ENCODE measurements around the gene TBC1D14.

TBC1D14 gene

DNA sequence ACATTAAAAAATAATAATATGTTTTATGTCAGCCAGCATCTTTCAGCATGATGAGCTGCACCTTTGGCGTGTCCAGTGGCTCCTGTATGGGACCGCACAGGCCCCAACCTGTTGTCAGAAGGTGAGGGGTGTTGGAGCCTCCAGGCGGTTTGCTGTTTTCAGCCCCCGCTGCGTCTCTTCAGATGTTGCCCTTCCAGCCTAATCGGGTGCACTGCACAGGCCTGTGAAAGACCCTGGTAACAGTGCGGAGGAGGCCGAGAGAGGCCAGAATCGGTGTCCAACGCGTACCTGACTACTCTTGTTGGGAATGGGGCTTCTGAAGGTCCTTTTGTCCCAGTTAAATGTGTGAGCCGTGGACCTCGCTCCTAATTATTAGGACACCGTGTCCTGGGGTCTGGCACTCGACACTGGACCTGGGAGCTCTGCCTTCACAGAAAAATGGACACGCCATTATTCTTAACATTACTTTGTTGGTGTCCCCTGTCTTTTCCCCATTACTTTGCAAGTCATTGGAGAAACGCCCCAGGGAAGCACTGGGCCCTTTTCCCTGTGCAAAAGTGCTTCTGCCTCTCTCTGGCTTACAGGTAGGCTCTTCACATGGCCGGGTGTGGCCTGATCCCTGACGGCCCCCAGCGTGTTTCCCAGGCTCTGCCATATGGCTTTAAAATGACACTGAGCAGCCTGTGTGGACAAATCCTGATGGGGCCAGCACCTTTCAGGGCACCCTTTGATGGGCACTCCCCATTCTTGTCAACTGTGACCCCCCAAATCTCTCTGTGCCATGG, 51.2 kb downstream of the TBC1D14 start:
- H3K4me3 ChIP-seq = no peak overlapping the region
- no peak for DNase-seq (ENCODE audit: low spot score)
- TF ChIP-seq, protein P1, sequence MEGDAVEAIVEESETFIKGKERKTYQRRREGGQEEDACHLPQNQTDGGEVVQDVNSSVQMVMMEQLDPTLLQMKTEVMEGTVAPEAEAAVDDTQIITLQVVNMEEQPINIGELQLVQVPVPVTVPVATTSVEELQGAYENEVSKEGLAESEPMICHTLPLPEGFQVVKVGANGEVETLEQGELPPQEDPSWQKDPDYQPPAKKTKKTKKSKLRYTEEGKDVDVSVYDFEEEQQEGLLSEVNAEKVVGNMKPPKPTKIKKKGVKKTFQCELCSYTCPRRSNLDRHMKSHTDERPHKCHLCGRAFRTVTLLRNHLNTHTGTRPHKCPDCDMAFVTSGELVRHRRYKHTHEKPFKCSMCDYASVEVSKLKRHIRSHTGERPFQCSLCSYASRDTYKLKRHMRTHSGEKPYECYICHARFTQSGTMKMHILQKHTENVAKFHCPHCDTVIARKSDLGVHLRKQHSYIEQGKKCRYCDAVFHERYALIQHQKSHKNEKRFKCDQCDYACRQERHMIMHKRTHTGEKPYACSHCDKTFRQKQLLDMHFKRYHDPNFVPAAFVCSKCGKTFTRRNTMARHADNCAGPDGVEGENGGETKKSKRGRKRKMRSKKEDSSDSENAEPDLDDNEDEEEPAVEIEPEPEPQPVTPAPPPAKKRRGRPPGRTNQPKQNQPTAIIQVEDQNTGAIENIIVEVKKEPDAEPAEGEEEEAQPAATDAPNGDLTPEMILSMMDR (IDR thresholded peaks at IDR 0.05) = no peak
- H3K27ac ChIP-seq = no peak overlapping the region

DNA sequence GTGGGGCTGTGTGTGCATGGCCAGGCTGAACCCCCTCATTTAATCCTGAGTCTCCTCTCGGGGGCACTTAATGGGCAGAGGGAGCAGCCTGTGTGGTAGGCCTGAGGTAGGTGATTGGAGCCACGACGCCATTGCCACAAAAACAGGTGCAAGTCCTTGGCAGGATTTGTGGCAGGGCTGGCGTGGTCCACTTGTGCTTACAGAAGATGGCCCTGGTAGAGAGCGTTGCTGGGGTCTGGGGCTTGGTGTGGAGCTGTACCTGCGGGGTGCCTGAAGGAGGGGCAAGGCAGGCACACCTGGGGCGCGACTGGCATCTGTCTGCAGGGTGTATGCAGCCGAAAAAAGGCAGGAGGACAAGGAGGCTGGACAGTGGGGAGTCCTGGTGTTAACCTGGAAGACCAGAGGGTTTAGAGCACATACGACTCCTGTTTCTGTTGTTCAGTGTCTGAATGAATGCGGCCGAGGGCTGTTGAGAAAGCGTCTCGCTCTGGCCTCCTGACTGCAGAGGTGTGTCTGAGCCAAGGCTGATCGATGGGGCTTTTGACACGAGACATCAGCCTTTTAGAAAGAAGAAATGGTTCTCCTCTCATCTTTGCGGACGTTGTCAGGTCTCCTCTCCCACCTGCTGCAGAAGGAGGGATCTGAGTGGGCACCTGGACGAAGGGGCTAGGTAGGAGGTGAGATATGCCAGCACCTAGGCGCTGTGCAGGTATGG, 52.0 kb downstream of the TBC1D14 start:
- Histone ChIP-seq H3K4me3 (no peak overlapping the region), H3K27ac (no peak overlapping the region)
- no peak for DNase-seq (ENCODE audit: low spot score)
- TF ChIP-seq, protein P1 (IDR thresholded peaks at IDR 0.05) = no peak

- peak overlapping the region in 1 of 2 donors; percentile 0 for H3K27ac ChIP-seq
- H3K4me3 ChIP-seq = no peak overlapping the region
Observed at GRCh38 chr4:6962211-6963041, 52.8 kb downstream of the TBC1D14 start.

GRCh38 chr4:6963139-6963611, 53.5 kb downstream of the TBC1D14 start:
- H3K4me3 ChIP-seq = no peak overlapping the region
- TF ChIP-seq, protein P1 (IDR thresholded peaks at IDR 0.05) = no peak
- no peak for DNase-seq (ENCODE audit: low spot score)
- H3K27ac ChIP-seq = no peak overlapping the region

More at GRCh38 chr4:6962211-6963041, 52.8 kb downstream of the TBC1D14 start:
- DNase-seq (ENCODE audit: low spot score) = no peak
- TF ChIP-seq, protein P1 (IDR thresholded peaks at IDR 0.05) = no peak

DNA sequence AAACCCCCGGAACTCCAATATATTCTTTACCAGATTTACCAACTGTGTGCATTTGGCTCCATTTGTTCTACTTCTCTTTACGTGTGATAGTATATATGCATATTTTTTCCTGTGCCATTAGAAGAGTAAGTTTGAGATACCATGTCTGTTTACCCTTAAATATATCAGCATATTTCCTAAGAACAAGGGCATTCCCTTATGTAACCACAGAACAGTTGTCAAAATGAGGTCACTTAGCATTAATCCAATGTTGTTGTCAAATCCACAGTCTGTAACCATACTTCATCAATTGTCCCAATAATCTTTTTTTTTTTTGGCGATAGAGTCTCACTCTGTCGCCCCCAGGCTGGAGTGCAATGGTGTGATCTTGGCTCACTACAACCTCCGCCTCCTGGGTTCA, 55.2 kb downstream of the TBC1D14 start:
- no peak overlapping the region for H3K4me3 ChIP-seq
- H3K27ac ChIP-seq = no peak overlapping the region
- TF ChIP-seq, protein P1 (IDR thresholded peaks at IDR 0.05) = no peak
- no peak for DNase-seq (ENCODE audit: low spot score)

DNA sequence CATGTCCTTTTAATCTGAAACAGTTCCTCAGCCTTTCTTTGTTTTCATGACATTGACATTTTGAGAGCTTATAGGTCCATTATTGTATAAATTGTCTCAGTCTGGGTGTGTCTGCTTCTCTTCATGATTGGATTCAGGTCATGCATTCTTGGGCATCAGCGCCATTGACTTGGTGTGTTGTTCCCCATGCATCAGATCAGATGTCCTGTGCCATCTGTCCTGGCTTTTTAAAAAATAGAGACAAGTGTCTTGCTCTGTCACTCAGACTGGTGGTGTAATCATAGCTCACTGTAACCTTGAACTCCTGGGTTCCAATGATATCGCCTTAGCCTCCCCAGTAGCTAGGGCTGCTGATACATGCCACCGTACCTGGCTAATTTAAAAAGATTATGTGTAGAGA, 55.7 kb downstream of the TBC1D14 start:
- H3K4me3 ChIP-seq = no peak overlapping the region
- no peak for DNase-seq (ENCODE audit: low spot score)
- no peak overlapping the region for H3K27ac ChIP-seq
- TF ChIP-seq, protein P1 (IDR thresholded peaks at IDR 0.05) = no peak
